Measurements from ENCODE around the gene ANKMY1. TPM values are rescaled to one million over a fixed set of nuclear protein-coding genes. Genes with fewer than 3 reads are reported as not detected.

The ANKMY1 gene
- total RNA-seq, 2 experiments from 2014 or later = 25.7 to 26.2 TPM

GRCh38 chr2:240526521-240526920 is 31.3 kb downstream of the ANKMY1 start:
- H3K4me3 ChIP-seq (ENCODE audit: low read length) = no peak overlapping the region
- CTCF ChIA-PET = no interaction called here

GRCh38 chr2:240525802-240526201 is 32.0 kb downstream of the ANKMY1 start:
- H3K9me3 ChIP-seq (ENCODE audit: control insufficient read depth in 1 of 2, insufficient read depth in 1 of 2, low read length in 2 of 2) = peaks cover 9 to 36% of the 10 kb centered on the region in 2 experiments
- no peak for ATAC-seq (ENCODE audit: poor library complexity)
- peaks cover 7% of the 10 kb centered on the region for H3K9me3 Mint-ChIP-seq
- intact Hi-C loops (cut with DNase I, micrococcal nuclease) = no loop called here
- no peak overlapping the region for H3K27ac ChIP-seq (ENCODE audit: low read depth in 1 of 2, low read length in 2 of 2)
- peaks cover 54% of the 10 kb centered on the region for H3K36me3 ChIP-seq (ENCODE audit: insufficient read depth, low read length)
- DNase-seq = no peak
- H3K4me1 Mint-ChIP-seq (ENCODE audit: low read depth) = no peaks in the 10 kb centered on the region
- no peaks in the 10 kb centered on the region for H3K27me3 Mint-ChIP-seq
- H3K4me3 Mint-ChIP-seq = no peak overlapping the region
- H3K27me3 ChIP-seq (ENCODE audit: control insufficient read depth in 1 of 2, insufficient read depth in 2 of 2, low read length in 2 of 2) = no peaks in the 10 kb centered on the region
- CTCF ChIA-PET = no interaction called here
- peaks cover 75% of the 10 kb centered on the region for H3K36me3 Mint-ChIP-seq (ENCODE audit: low read depth)
- no peaks in the 10 kb centered on the region for H3K4me1 ChIP-seq (ENCODE audit: insufficient read depth, low read length)
- POLR2A ChIA-PET = no interaction called here
- no peak overlapping the region for H3K27ac Mint-ChIP-seq
- TF ChIP-seq CTCF (IDR thresholded peaks at IDR 0.05) = no peak
- H3K4me3 ChIP-seq (ENCODE audit: low read length) = no peak overlapping the region

More at GRCh38 chr2:240526521-240526920, 31.3 kb downstream of the ANKMY1 start:
- TF ChIP-seq CTCF (IDR thresholded peaks at IDR 0.05) = no peak
- peaks cover 82% of the 10 kb centered on the region for H3K36me3 Mint-ChIP-seq (ENCODE audit: low read depth)
- ATAC-seq (ENCODE audit: poor library complexity) (no peak), DNase-seq (no peak)
- peaks cover 11% of the 10 kb centered on the region for H3K9me3 Mint-ChIP-seq
- intact Hi-C loops (cut with DNase I, micrococcal nuclease) = no loop called here
- POLR2A ChIA-PET = no interaction called here
- Histone ChIP-seq H3K4me1 (ENCODE audit: insufficient read depth, low read length) (no peaks in the 10 kb centered on the region), H3K27me3 (ENCODE audit: control insufficient read depth in 1 of 2, insufficient read depth in 2 of 2, low read length in 2 of 2) (no peaks in the 10 kb centered on the region), H3K27ac (ENCODE audit: low read depth in 1 of 2, low read length in 2 of 2) (no peak overlapping the region), H3K9me3 (ENCODE audit: control insufficient read depth in 1 of 2, insufficient read depth in 1 of 2, low read length in 2 of 2) (peaks cover 13 to 36% of the 10 kb centered on the region in 2 experiments), H3K36me3 (ENCODE audit: insufficient read depth, low read length) (peaks cover 57% of the 10 kb centered on the region)
- H3K27me3 Mint-ChIP-seq = no peaks in the 10 kb centered on the region
- no peak overlapping the region for H3K4me3 Mint-ChIP-seq
- H3K27ac Mint-ChIP-seq = no peak overlapping the region
- H3K4me1 Mint-ChIP-seq (ENCODE audit: low read depth) = no peaks in the 10 kb centered on the region

GRCh38 chr2:240524963-240525718 is 32.6 kb downstream of the ANKMY1 start:
- POLR2A ChIA-PET = no interaction called here
- DNase-seq = no peak
- Histone ChIP-seq H3K4me3 (ENCODE audit: low read length) (no peak overlapping the region), H3K4me1 (ENCODE audit: insufficient read depth, low read length) (no peaks in the 10 kb centered on the region), H3K36me3 (ENCODE audit: insufficient read depth, low read length) (peaks cover 54% of the 10 kb centered on the region), H3K9me3 (ENCODE audit: control insufficient read depth in 1 of 2, insufficient read depth in 1 of 2, low read length in 2 of 2) (peaks cover 9 to 36% of the 10 kb centered on the region in 2 experiments), H3K27me3 (ENCODE audit: control insufficient read depth in 1 of 2, insufficient read depth in 2 of 2, low read length in 2 of 2) (no peaks in the 10 kb centered on the region), H3K27ac (ENCODE audit: low read depth in 1 of 2, low read length in 2 of 2) (no peak overlapping the region)
- Mint-ChIP-seq H3K27me3 (no peaks in the 10 kb centered on the region), H3K36me3 (ENCODE audit: low read depth) (peaks cover 68% of the 10 kb centered on the region), H3K4me3 (no peak overlapping the region), H3K4me1 (ENCODE audit: low read depth) (no peaks in the 10 kb centered on the region), H3K27ac (no peak overlapping the region), H3K9me3 (peaks cover 7% of the 10 kb centered on the region)
- TF ChIP-seq CTCF (IDR thresholded peaks at IDR 0.05) = no peak
- no peak for ATAC-seq (ENCODE audit: poor library complexity)
- CTCF ChIA-PET = no interaction called here
- intact Hi-C loops (cut with DNase I, micrococcal nuclease) = no loop called here
